Measurements from ENCODE around the gene MYMX.

Gene MYMX

GRCh38 chr6:44216677-44217331, at the start of gene MYMX:
MYMX (plus strand) TSS chr6:44216926; CDS start chr6:44217472, 546 bp downstream.
- Mint-ChIP-seq H3K36me3 (no peaks in the 10 kb centered on the region), H3K4me1 (peaks cover 14% of the 10 kb centered on the region), H3K4me3 (no peak within 1 kb of the TSS), H3K9me3 (no peaks in the 10 kb centered on the region), H3K27ac (no peak within 1 kb of the TSS), H3K27me3 (no peaks in the 10 kb centered on the region)
- ATAC-seq (ENCODE audit: low read depth) (no peak), DNase-seq (ENCODE audit: low spot score in 2 of 2) (no peak)

DNA sequence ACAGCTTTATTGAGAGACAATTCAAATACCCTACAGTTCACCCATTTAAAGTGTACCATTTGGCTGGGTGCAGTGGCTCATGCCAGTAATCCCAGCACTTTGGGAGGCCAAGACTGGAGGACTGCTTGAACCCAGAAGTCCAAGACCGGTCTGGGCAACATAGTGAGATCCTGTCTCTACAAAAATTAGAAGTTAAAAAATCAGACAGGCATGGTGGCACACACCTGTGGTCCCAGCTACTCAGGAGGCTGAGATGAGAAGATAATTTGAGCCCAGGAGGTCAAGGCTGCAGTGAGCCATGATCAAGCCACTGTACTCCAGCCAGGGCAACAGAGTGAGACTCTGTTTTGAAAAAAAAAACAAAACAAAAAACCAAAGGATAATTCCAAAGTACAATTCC, 49.2 kb upstream of the MYMX start:
- Mint-ChIP-seq H3K27me3 (peaks cover 18% of the 10 kb centered on the region), H3K4me3 (no peak overlapping the region), H3K36me3 (no peaks in the 10 kb centered on the region), H3K9me3 (no peaks in the 10 kb centered on the region), H3K27ac (no peak overlapping the region), H3K4me1 (no peaks in the 10 kb centered on the region)
- DNase-seq (ENCODE audit: low spot score in 2 of 2), result no peak
- no peak for ATAC-seq (ENCODE audit: low read depth)

DNA sequence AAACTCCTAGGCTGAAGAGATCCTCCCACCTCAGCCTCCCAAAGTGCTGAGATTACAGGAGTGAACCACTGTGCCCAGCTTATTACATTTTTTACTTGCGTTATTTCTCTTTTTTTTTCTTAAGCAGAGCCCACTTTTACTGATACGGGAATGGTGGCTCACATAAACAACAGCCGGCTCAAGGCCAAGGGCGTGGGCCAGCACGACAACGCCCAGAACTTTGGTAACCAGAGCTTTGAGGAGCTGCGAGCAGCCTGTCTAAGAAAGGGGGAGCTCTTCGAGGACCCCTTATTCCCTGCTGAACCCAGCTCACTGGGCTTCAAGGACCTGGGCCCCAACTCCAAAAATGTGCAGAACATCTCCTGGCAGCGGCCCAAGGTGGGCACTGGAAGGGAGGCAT, 47.6 kb upstream of the MYMX start:
- DNase-seq (ENCODE audit: low spot score in 2 of 2) (no peak), ATAC-seq (ENCODE audit: low read depth) (no peak)
- H3K4me3 Mint-ChIP-seq, result no peak overlapping the region
- H3K9me3 Mint-ChIP-seq, result no peaks in the 10 kb centered on the region
- peaks cover 19% of the 10 kb centered on the region for H3K27me3 Mint-ChIP-seq
- H3K27ac Mint-ChIP-seq, result no peak overlapping the region
- peaks cover 3% of the 10 kb centered on the region for H3K4me1 Mint-ChIP-seq
- no peaks in the 10 kb centered on the region for H3K36me3 Mint-ChIP-seq

GRCh38 chr6:44169886-44170570, 46.7 kb upstream of the MYMX start:
- no peak overlapping the region for H3K4me3 Mint-ChIP-seq

DNA sequence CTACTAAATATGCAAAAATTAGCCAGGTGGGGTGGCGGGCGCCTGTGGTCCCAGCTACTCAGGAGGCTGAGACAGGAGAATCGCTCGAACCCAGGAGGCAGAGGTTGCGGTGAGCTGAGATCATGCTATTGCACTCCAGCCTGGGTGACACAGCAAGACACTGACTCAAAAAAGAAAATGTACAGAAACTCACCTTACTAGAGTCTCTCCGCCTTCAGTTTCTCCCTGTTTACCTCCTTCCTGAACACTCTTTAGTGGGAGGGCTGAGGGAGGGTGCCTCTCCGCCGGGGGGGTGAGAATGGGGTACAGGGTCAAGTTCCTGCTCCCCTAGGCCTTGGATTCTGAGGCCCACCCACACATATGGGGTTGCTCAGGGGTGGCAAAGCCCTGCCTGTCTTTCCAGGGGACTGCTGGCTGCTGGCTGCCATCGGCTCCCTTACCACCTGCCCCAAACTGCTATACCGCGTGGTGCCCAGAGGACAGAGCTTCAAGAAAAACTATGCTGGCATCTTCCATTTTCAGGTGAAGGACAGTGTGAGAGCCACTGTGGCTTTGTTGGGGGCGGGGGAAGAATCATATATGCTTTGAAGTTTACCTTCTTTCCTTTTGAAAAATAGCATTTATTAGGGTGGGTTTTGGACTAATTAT, 44.7 kb upstream of the MYMX start:
- Mint-ChIP-seq H3K9me3 (no peaks in the 10 kb centered on the region), H3K36me3 (no peaks in the 10 kb centered on the region), H3K27me3 (peaks cover 9% of the 10 kb centered on the region), H3K4me1 (peaks cover 6% of the 10 kb centered on the region), H3K27ac (no peak overlapping the region), H3K4me3 (no peak overlapping the region)
- no peak for DNase-seq (ENCODE audit: low spot score in 2 of 2)
- no peak for ATAC-seq (ENCODE audit: low read depth)

More at GRCh38 chr6:44169886-44170570, 46.7 kb upstream of the MYMX start:
- peaks cover 14% of the 10 kb centered on the region for H3K27me3 Mint-ChIP-seq
- H3K27ac Mint-ChIP-seq, result no peak overlapping the region
- H3K9me3 Mint-ChIP-seq, result no peaks in the 10 kb centered on the region
- DNase-seq (ENCODE audit: low spot score in 2 of 2) (no peak), ATAC-seq (ENCODE audit: low read depth) (no peak)
- H3K36me3 Mint-ChIP-seq, result no peaks in the 10 kb centered on the region
- peaks cover 3% of the 10 kb centered on the region for H3K4me1 Mint-ChIP-seq

- no peak overlapping the region for H3K4me3 Mint-ChIP-seq
- H3K9me3 Mint-ChIP-seq, result no peaks in the 10 kb centered on the region
- H3K27me3 Mint-ChIP-seq, result peaks cover 9% of the 10 kb centered on the region
- H3K4me1 Mint-ChIP-seq, result peaks cover 10% of the 10 kb centered on the region
- ATAC-seq (ENCODE audit: low read depth) (peak; percentile 74), DNase-seq (ENCODE audit: low spot score in 2 of 2) (peak; percentile 73 to 80)
- H3K36me3 Mint-ChIP-seq, result no peaks in the 10 kb centered on the region
- no peak overlapping the region for H3K27ac Mint-ChIP-seq
Measured at GRCh38 chr6:44172731-44173500, 43.8 kb upstream of the MYMX start.

DNA sequence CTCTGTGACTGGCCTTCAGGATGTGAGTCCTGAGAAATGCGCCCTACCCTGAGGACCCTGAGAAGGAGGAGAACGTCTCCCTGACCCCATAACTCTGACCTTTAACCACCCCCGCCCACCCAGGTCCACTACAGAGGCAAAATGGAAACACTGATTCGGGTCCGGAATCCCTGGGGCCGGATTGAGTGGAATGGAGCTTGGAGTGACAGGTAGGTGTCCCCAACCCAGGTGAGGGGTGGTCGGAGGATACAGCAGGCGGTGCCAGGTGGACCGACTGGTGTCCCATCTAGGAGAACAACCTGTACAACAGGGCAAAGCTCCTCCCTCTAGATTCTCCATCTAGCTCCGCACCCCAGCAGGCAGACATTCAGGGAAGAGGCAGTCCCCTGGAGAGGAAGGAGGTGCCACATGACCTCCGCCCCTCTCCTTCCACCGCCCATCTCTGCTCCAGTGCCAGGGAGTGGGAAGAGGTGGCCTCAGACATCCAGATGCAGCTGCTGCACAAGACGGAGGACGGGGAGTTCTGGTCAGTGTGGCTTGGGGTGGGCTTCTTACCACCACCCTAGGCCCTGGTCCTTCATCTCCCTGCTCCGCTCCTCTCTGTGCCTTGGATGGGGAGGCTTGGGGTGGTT, 40.5 kb upstream of the MYMX start:
- Mint-ChIP-seq H3K27me3 (peaks cover 6% of the 10 kb centered on the region), H3K36me3 (no peaks in the 10 kb centered on the region), H3K4me3 (no peak overlapping the region), H3K9me3 (no peaks in the 10 kb centered on the region), H3K4me1 (peaks cover 10% of the 10 kb centered on the region), H3K27ac (no peak overlapping the region)
- no peak for ATAC-seq (ENCODE audit: low read depth)
- DNase-seq (ENCODE audit: low spot score in 2 of 2), result no peak

GRCh38 chr6:44176762-44177509, 39.8 kb upstream of the MYMX start:
- H3K36me3 Mint-ChIP-seq, result no peaks in the 10 kb centered on the region
- peaks cover 10% of the 10 kb centered on the region for H3K4me1 Mint-ChIP-seq
- peak; percentile 35 to 42 for DNase-seq (ENCODE audit: low spot score in 2 of 2)
- peaks cover 6% of the 10 kb centered on the region for H3K27me3 Mint-ChIP-seq
- ATAC-seq (ENCODE audit: low read depth), result peak; percentile 78
- no peaks in the 10 kb centered on the region for H3K9me3 Mint-ChIP-seq
- H3K27ac Mint-ChIP-seq, result no peak overlapping the region
- no peak overlapping the region for H3K4me3 Mint-ChIP-seq

DNA sequence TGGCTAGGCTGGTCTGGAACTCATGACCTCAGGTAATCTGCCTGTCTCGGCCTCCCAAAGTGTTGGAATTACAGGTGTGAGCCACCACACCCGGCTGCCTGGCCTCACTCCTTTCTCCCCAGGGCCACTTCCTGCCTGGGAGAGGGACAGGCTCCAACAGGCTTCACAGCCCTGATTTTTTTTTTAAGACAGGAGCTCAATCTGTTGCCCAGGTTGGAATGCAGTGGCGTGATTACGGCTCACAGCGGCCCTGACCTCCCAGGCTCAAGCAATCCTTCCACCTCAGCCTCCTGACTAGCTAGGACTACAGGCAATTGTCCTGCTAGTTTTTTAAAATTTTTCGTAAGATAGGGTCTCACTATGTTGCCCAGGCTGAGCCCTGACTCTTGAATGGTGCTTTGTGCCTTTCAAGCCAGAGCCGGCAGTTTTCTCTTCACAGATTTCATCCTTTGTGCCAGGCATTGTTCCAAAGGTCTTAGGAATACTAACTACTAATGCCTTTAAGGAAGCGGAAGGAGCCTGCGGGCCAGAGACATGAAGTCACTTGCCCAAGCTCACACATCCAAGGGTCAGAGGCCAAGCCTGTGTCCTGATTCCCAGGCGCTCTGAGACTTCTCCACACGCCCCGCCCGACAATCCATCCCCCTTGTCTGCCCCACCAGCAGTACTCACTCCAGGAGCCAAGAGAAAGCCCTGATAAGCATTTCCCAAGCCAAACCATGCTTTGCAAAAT, 38.9 kb upstream of the MYMX start:
- Mint-ChIP-seq H3K9me3 (no peaks in the 10 kb centered on the region), H3K36me3 (no peaks in the 10 kb centered on the region), H3K27me3 (peaks cover 3% of the 10 kb centered on the region), H3K4me1 (peaks cover 8% of the 10 kb centered on the region), H3K4me3 (no peak overlapping the region), H3K27ac (no peak overlapping the region)
- DNase-seq (ENCODE audit: low spot score in 2 of 2) (no peak), ATAC-seq (ENCODE audit: low read depth) (no peak)

DNA sequence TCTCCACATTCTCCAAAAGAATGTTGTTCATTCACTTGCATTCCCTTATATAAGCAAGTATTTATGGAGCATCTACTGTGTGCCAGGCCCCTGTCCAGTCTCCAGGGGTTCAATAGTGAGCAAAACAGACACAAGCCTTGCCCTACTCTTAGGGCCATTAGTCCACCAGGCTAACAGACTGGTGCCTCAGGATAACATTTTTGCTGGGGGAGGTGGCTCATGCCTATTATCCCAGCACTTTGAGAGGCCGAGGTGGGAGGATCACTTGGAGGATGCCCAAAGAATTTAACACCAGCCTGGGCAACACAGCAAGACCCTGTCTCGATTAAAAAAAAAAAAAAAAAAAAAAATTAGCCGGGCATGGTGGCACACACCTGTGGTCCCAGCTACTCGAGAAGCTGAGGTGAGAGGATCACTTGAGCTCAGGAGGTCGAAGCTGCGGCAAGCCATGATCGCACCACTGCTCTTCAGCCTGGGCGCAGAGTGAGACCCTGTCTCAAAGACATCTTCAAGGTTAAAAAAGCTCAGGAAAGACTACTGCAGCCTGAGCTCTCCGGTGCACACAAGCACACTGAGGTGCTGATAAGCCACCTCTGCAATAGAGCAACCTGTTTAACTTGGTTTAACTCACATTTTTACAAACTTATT, 38.2 kb upstream of the MYMX start:
- Mint-ChIP-seq H3K4me3 (no peak overlapping the region), H3K4me1 (peaks cover 7% of the 10 kb centered on the region), H3K9me3 (no peaks in the 10 kb centered on the region), H3K27ac (no peak overlapping the region), H3K27me3 (peaks cover 3% of the 10 kb centered on the region), H3K36me3 (no peaks in the 10 kb centered on the region)
- DNase-seq (ENCODE audit: low spot score in 2 of 2), result no peak
- no peak for ATAC-seq (ENCODE audit: low read depth)

DNA sequence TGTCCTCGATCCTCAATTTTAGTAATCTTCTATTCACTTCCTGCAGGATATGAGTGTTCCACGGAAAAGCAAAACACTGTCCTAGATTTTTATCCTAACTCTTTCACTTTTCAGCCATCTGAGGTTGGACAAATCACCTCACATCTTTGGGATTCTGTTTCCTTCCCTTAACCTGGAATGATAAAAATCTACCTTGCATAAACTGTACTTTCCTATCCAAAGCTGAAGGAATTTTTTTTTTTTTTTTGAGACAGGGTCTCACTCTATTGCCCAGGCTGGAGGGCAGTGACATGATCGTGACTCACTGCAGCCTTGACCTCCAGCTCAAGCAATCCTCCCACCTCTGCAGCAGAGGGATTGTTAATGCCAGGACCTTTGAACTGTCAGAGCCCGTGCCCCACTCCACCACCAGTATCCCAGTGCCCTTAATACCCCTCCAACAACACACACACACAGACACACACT, 37.6 kb upstream of the MYMX start:
- H3K27ac Mint-ChIP-seq, result no peak overlapping the region

DNA sequence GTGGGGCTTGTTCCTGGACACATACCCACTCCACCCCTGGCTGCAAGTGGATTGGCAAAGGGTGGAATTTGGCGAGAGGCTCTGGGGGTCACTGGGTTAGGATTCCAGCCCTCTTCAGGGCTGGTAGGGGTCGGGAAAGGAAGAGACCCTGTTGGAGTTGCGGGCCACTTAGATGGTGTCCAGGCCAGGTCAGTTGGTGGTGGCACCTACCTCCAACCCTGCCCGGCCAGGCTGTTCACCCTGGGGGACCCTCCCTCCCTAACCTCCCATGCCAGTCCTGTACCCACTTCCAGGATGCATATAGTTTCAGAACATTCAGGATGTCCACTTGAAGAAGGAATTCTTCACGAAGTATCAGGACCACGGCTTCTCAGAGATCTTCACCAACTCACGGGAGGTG, 37.1 kb upstream of the MYMX start:
- H3K4me1 Mint-ChIP-seq, result peaks cover 7% of the 10 kb centered on the region
- ATAC-seq (ENCODE audit: low read depth), result no peak
- peaks cover 5% of the 10 kb centered on the region for H3K27me3 Mint-ChIP-seq
- no peaks in the 10 kb centered on the region for H3K9me3 Mint-ChIP-seq
- H3K36me3 Mint-ChIP-seq, result no peaks in the 10 kb centered on the region
- no peak overlapping the region for H3K4me3 Mint-ChIP-seq
- no peak overlapping the region for H3K27ac Mint-ChIP-seq
- DNase-seq (ENCODE audit: low spot score in 2 of 2), result no peak

More for the DNA sequence above, 37.6 kb upstream of the MYMX start:
- no peaks in the 10 kb centered on the region for H3K9me3 Mint-ChIP-seq
- peaks cover 7% of the 10 kb centered on the region for H3K4me1 Mint-ChIP-seq
- peaks cover 2% of the 10 kb centered on the region for H3K27me3 Mint-ChIP-seq
- no peak overlapping the region for H3K4me3 Mint-ChIP-seq
- no peak for DNase-seq (ENCODE audit: low spot score in 2 of 2)
- H3K36me3 Mint-ChIP-seq, result no peaks in the 10 kb centered on the region
- no peak for ATAC-seq (ENCODE audit: low read depth)
